Keratinocyte (primary cell): Measurements from ENCODE around the gene U2SURP. TPM values are rescaled to one million over a fixed set of nuclear protein-coding genes. Genes with fewer than 3 reads are reported as not detected.

ENCODE experiments used
- DNase-seq: peaks from one replicate; pipeline ENCODE4 v3.0.0-alpha.2; 2011; ENCODE audit warnings: low read depth, missing footprints, low spot score
- FAIRE-seq: peaks from 2 replicates; lab custom pipeline; 2011; peaks lifted over from hg19 to GRCh38; lab: Jason Lieb, UNC
- H2AFZ ChIP-seq: 2 replicates; pipeline ENCODE4 v1.6.0; 2012; ENCODE audit warnings: low read length, control low read depth, inconsistent platforms; ENCODE audit not compliant: control insufficient read depth
- H3K27ac ChIP-seq: 2 replicates; pipeline ENCODE4 v1.5.1; 2011; ENCODE audit warnings: low read length; ENCODE audit not compliant: control insufficient read depth, insufficient read depth
- H3K27me3 ChIP-seq: 3 replicates; pipeline ENCODE4 v1.6.0; 2011; ENCODE audit warnings: low read length; ENCODE audit not compliant: control insufficient read depth, insufficient read depth; ENCODE audit errors: extremely low read depth
- H3K36me3 ChIP-seq, 2 experiments: 2 replicates in 1 of 2; 3 replicates in 1 of 2; pipeline ENCODE4 v1.5.1; 2011; ENCODE audit warnings: low read length in 2 of 2, mild to moderate bottlenecking in 1 of 2; ENCODE audit not compliant: control insufficient read depth in 2 of 2, insufficient read depth in 2 of 2; ENCODE audit errors: extremely low read depth in 1 of 2
- H3K4me1 ChIP-seq: 3 replicates; pipeline ENCODE4 v1.5.1; 2011; ENCODE audit warnings: low read length; ENCODE audit not compliant: control insufficient read depth, insufficient read depth; ENCODE audit errors: extremely low read depth
- H3K4me2 ChIP-seq: 3 replicates; pipeline ENCODE4 v1.6.0; 2011; ENCODE audit warnings: low read depth, low read length; ENCODE audit not compliant: control insufficient read depth, insufficient read depth; ENCODE audit errors: extremely low read depth
- H3K4me3 ChIP-seq, 3 experiments: fragments of 200-600 bp in 1 of 3; sonication (generic) in 1 of 3; 2 replicates in 2 of 3; 3 replicates in 1 of 3; pipeline ENCODE4 v1.5.1; 2011 to 2016; ENCODE audit warnings: low read length in 3 of 3, mild to moderate bottlenecking in 3 of 3, control low read depth in 2 of 3, inconsistent platforms in 1 of 3, low read depth in 1 of 3, mixed read lengths in 1 of 3, mixed run types in 1 of 3, moderate library complexity in 1 of 3; ENCODE audit not compliant: control insufficient read depth in 2 of 3, insufficient read depth in 2 of 3; ENCODE audit errors: extremely low read depth in 1 of 3
- H3K79me2 ChIP-seq: 2 replicates; pipeline ENCODE4 v1.6.0; 2012; ENCODE audit warnings: low read length; ENCODE audit not compliant: control insufficient read depth, insufficient read depth
- H3K9ac ChIP-seq: 3 replicates; pipeline ENCODE4 v1.6.0; 2011; ENCODE audit warnings: low read length; ENCODE audit not compliant: control insufficient read depth, insufficient read depth; ENCODE audit errors: extremely low read depth
- H3K9me1 ChIP-seq: 3 replicates; pipeline ENCODE4 v1.6.0; 2011; ENCODE audit warnings: low read length; ENCODE audit not compliant: control insufficient read depth, insufficient read depth; ENCODE audit errors: extremely low read depth
- H3K9me3 ChIP-seq: 2 replicates; pipeline ENCODE4 v1.5.1; 2012; ENCODE audit warnings: low read depth, low read length; ENCODE audit not compliant: control insufficient read depth
- H4K20me1 ChIP-seq: 3 replicates; pipeline ENCODE4 v1.6.0; 2011; ENCODE audit warnings: low read length; ENCODE audit not compliant: control insufficient read depth, insufficient read depth; ENCODE audit errors: extremely low read depth
- EZH2 ChIP-seq: IDR thresholded peaks from one replicate; pipeline ENCODE4 v1.6.1; 2012; ENCODE audit warnings: inconsistent platforms, mild to moderate bottlenecking, low read length, moderate library complexity
- dilution Hi-C: fragments of 300-500 bp; cut with MboI; formaldehyde crosslinking; loops from one replicate; pipeline ENCODE4 v1.7.0; 2020; ENCODE audit warnings: low sequenced_read_pairs; ENCODE audit not compliant: extremely low pct_ligation_motif_present
- polyA plus RNA-seq, 5 experiments: library from polyadenylated mRNA; depleted of rRNA in 3 of 5; stranded (reverse) in 3 of 5; stranded (forward) in 1 of 5; unstranded in 1 of 5; fragments of >200 nt; gene quantifications; 1 replicate in 1 of 5; 2 replicates in 3 of 5; 3 replicates in 1 of 5; pipeline versions ENCODE4 v1.2.1 to v1.2.3, GENCODE V29; 2011 to 2012; ENCODE audit warnings: missing spikeins in 2 of 5, low read depth in 1 of 5, low replicate concordance in 1 of 5
- TF ChIP-seq, protein P1 (sequence below), 3 experiments: IDR thresholded peaks in 1 of 3; conservative IDR thresholded peaks in 1 of 3; optimal IDR thresholded peaks in 1 of 3; 2 replicates in 2 of 3; 3 replicates in 1 of 3; pipeline versions ENCODE3 to v1.5.1; 2011; ENCODE audit warnings: low read length in 3 of 3, mild to moderate bottlenecking in 3 of 3, moderate library complexity in 2 of 3, control low read depth in 1 of 3, inconsistent platforms in 1 of 3; ENCODE audit not compliant: insufficient read depth in 2 of 3; ENCODE audit errors: extremely low read depth in 1 of 3

U2SURP gene
- polyA plus RNA-seq, 1 donor (not counting 4 experiments of a cell fraction or from before 2014, with no cell fraction given), result 75.9 TPM

DNA sequence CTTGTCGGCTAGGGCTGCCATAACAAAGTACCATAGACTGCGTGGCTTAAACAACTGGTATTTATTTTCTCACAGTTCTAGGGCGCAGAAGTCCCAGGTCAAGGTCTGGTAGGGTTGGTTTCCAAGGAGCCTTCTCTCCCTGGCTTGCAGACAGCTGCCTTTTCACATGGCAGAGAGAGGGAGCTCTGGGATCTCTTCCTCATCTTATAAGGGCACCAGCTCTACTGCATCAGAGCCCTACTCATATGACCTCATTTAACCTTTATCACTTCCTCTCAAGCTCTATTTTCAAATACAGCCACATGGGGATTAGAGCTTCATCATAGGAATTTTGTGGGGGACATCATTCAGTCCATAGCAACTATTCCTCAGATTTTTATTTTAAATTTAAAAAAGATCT, 20.3 kb upstream of the U2SURP start:
- Histone ChIP-seq H3K9me3 (no peaks in the 10 kb centered on the region), H3K9me1 (no peaks in the 10 kb centered on the region), H2AFZ (no peak overlapping the region), H4K20me1 (no peaks in the 10 kb centered on the region), H3K4me3 (no peak overlapping the region), H3K27me3 (no peaks in the 10 kb centered on the region), H3K9ac (no peak overlapping the region), H3K4me1 (peaks cover 9% of the 10 kb centered on the region), H3K27ac (no peak overlapping the region), H3K79me2 (no peaks in the 10 kb centered on the region), H3K4me2 (no peak overlapping the region), H3K36me3 (no peaks in the 10 kb centered on the region)
- DNase-seq (no peak), FAIRE-seq (no peak)
- dilution Hi-C loops, result no loop called here
- TF ChIP-seq EZH2, result no peak
- TF ChIP-seq, protein P1, sequence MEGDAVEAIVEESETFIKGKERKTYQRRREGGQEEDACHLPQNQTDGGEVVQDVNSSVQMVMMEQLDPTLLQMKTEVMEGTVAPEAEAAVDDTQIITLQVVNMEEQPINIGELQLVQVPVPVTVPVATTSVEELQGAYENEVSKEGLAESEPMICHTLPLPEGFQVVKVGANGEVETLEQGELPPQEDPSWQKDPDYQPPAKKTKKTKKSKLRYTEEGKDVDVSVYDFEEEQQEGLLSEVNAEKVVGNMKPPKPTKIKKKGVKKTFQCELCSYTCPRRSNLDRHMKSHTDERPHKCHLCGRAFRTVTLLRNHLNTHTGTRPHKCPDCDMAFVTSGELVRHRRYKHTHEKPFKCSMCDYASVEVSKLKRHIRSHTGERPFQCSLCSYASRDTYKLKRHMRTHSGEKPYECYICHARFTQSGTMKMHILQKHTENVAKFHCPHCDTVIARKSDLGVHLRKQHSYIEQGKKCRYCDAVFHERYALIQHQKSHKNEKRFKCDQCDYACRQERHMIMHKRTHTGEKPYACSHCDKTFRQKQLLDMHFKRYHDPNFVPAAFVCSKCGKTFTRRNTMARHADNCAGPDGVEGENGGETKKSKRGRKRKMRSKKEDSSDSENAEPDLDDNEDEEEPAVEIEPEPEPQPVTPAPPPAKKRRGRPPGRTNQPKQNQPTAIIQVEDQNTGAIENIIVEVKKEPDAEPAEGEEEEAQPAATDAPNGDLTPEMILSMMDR (optimal IDR thresholded peaks at IDR 0.05 in 1 of 3, IDR thresholded peaks at IDR 0.05 in 1 of 3, conservative IDR thresholded peaks at IDR 0.05 in 1 of 3; ENCODE audit: extremely low read depth in 1 of 3, insufficient read depth in 2 of 3, low read length in 3 of 3), result peak in 2 of 3 experiments; percentile 2 to 6

DNA sequence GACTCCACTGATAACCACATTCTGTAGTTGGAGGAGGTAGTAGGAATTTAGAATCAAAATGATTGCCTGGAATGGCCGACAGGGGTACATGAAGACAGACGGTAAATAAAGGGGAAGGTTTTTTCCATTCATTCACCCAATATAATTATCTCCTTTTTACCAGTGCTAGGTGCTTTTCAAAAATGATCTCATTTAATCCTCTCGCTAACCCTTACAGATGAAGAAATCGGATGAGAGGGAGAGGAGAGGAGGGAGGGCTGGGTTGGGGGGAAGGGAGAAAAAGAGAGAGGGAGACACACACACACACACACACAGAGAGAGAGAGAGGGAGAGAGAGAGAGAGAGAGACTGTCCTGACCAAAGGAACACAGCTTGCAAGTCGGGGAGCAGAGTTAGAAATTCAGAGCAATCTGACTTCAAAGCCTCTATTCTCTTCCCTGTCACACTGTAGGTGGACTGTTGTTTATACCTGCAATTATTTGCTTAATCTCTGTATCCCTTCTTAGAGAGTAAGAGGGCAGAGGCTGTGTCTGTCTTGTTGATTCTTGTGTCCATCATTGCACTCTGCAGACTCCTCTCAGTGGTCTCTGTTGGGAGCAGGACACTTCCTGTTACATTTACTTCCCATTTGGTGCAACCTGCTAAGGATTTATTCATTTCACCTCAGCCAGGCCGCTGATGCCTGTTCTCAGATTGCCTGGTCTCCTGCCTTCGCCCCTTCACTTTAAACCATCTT, 19.2 kb upstream of the U2SURP start:
- Histone ChIP-seq H3K27ac (no peak overlapping the region), H3K79me2 (no peaks in the 10 kb centered on the region), H3K4me2 (no peak overlapping the region), H3K9me3 (no peaks in the 10 kb centered on the region), H2AFZ (no peak overlapping the region), H3K4me3 (no peak overlapping the region), H3K9ac (no peak overlapping the region), H4K20me1 (no peaks in the 10 kb centered on the region), H3K27me3 (no peaks in the 10 kb centered on the region), H3K9me1 (no peaks in the 10 kb centered on the region), H3K4me1 (peaks cover 1% of the 10 kb centered on the region), H3K36me3 (no peaks in the 10 kb centered on the region)
- TF ChIP-seq, protein P1 (optimal IDR thresholded peaks at IDR 0.05 in 1 of 3, IDR thresholded peaks at IDR 0.05 in 1 of 3, conservative IDR thresholded peaks at IDR 0.05 in 1 of 3; ENCODE audit: extremely low read depth in 1 of 3, insufficient read depth in 2 of 3, low read length in 3 of 3), result no peak
- no peak for TF ChIP-seq EZH2
- FAIRE-seq (no peak), DNase-seq (no peak)
- dilution Hi-C loops, result no loop called here
